Measurements from ENCODE around the gene PANK1.
"Not testable (repeated sequence)": the region's sequence is repeated elsewhere in the genome, so short reads cannot be mapped to it uniquely, and the experiment has no call there.

The PANK1 gene

GRCh38 chr10:89554433-89554832 is 90.6 kb downstream of the PANK1 start:
- Histone ChIP-seq H3K4me3 (ENCODE audit: extremely low read depth, insufficient read depth, low read length, poor library complexity, severe bottlenecking) (no peak overlapping the region), H3K9me3 (ENCODE audit: control insufficient read depth, low read length) (no peaks in the 10 kb centered on the region), H3K27ac (ENCODE audit: low read depth, low read length, severe bottlenecking) (no peak overlapping the region), H3K4me1 (ENCODE audit: control insufficient read depth, insufficient read depth, low read length, poor library complexity, severe bottlenecking) (no peaks in the 10 kb centered on the region), H3K36me3 (ENCODE audit: control insufficient read depth, insufficient read depth, low read length) (no peaks in the 10 kb centered on the region)
- 83 to 100% methylated on average over 1 of the region's 1 CpG for WGBS, 2 experiments (ENCODE audit: insufficient coverage in 2 of 2)

DNA sequence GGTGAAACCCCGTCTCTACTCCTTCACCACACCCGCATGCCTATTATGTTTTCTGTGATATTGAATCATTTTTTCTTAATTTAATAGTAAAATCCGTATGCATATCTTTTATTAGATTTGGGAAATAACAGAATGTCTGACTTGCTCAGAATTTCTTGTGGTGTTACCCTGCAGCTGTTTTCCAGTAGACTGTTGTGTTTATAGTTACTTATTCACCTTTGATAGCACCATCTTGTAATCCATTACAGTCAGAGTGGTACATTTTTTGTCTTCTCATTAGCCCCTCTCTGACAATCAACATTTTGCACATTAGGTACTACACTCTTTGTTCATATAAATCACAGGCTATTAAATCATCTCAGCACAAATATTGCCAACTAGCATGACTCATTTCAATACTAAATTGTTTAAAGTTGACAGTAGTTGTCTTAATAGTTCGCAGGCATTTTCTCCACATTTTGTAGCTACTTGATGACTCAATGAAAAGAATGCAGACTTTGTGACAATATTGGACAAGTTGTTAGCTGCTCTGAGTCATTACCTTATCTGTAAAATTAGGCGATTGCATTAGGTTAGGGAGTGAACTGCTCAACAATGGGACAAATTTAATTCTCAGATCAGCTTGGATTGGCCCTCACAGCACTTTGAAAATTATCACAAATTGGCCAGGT is 91.8 kb downstream of the PANK1 start:
- H3K9me3 ChIP-seq (ENCODE audit: control insufficient read depth, low read length) = no peaks in the 10 kb centered on the region
- H3K4me1 ChIP-seq (ENCODE audit: control insufficient read depth, insufficient read depth, low read length, poor library complexity, severe bottlenecking) = no peaks in the 10 kb centered on the region
- WGBS, 2 experiments (ENCODE audit: insufficient coverage in 2 of 2) = 96 to 100% methylated on average over 1 to 2 of the region's 5 CpGs
- no peaks in the 10 kb centered on the region for H3K36me3 ChIP-seq (ENCODE audit: control insufficient read depth, insufficient read depth, low read length)
- H3K4me3 ChIP-seq (ENCODE audit: extremely low read depth, insufficient read depth, low read length, poor library complexity, severe bottlenecking) = no peak overlapping the region
- no peak overlapping the region for H3K27ac ChIP-seq (ENCODE audit: low read depth, low read length, severe bottlenecking)

GRCh38 chr10:89552213-89552612 is 92.8 kb downstream of the PANK1 start:
- WGBS, 2 experiments (ENCODE audit: insufficient coverage in 2 of 2) = no CpG with 5 or more reads among the region's 4 CpGs
- H3K9me3 ChIP-seq (ENCODE audit: control insufficient read depth, low read length) = no peaks in the 10 kb centered on the region
- H3K36me3 ChIP-seq (ENCODE audit: control insufficient read depth, insufficient read depth, low read length) = no peaks in the 10 kb centered on the region
- H3K4me1 ChIP-seq (ENCODE audit: control insufficient read depth, insufficient read depth, low read length, poor library complexity, severe bottlenecking) = no peaks in the 10 kb centered on the region
- no peak overlapping the region for H3K4me3 ChIP-seq (ENCODE audit: extremely low read depth, insufficient read depth, low read length, poor library complexity, severe bottlenecking)
- H3K27ac ChIP-seq (ENCODE audit: low read depth, low read length, severe bottlenecking) = no peak overlapping the region

DNA sequence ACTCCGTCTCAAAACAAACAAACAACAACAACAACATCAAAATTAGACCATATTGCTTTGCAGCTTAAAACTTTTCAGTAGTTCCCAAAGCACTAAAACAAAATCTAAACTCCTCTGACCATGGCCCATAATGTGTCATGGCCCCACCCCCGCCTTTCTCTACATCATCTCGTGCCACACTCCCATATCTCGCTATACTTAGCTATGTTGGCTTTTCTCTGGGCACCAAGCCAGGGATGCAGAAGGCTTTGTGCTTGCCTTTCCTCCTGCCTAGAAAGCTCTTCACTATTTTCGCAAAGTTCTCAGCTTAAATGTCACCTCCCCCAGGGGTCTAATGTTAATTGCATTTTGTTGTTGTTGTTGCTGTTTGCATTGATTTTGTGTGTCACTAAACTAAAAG is 94.5 kb downstream of the PANK1 start:
- H3K4me3 ChIP-seq (ENCODE audit: extremely low read depth, insufficient read depth, low read length, poor library complexity, severe bottlenecking) = no peak overlapping the region
- WGBS, 2 experiments (ENCODE audit: insufficient coverage in 2 of 2) = 92 to 98% methylated on average over 4 of the region's 5 CpGs

DNA sequence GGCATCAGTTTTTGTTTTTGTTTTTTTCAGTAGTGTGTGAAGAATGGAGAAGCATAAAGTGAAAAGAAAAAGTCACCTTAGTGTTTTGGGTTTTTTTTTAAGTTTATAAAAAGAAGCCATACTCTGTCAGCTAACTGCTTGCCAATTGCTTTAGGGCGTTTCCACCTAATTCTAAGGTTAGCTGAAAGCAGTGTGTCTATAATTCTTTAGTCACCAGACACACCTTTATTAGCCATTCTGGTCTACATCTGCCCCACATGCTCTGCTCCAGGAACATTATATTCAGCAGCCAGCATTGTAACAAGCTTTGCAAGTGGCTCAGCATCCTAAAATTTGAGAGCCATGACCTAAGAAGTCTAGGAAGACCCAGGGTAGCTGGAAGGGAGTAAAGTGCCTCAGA is 95.5 kb downstream of the PANK1 start:
- H3K9me3 ChIP-seq (ENCODE audit: control insufficient read depth, low read length) = no peaks in the 10 kb centered on the region
- no peak overlapping the region for H3K4me3 ChIP-seq (ENCODE audit: extremely low read depth, insufficient read depth, low read length, poor library complexity, severe bottlenecking)
- no peaks in the 10 kb centered on the region for H3K36me3 ChIP-seq (ENCODE audit: control insufficient read depth, insufficient read depth, low read length)
- no peaks in the 10 kb centered on the region for H3K4me1 ChIP-seq (ENCODE audit: control insufficient read depth, insufficient read depth, low read length, poor library complexity, severe bottlenecking)
- WGBS, 2 experiments (ENCODE audit: insufficient coverage in 2 of 2) = no CpG with 5 or more reads among the region's 1 CpG
- no peak overlapping the region for H3K27ac ChIP-seq (ENCODE audit: low read depth, low read length, severe bottlenecking)

More for the DNA sequence above, 94.5 kb downstream of the PANK1 start:
- Histone ChIP-seq H3K4me1 (ENCODE audit: control insufficient read depth, insufficient read depth, low read length, poor library complexity, severe bottlenecking) (no peaks in the 10 kb centered on the region), H3K9me3 (ENCODE audit: control insufficient read depth, low read length) (no peaks in the 10 kb centered on the region), H3K36me3 (ENCODE audit: control insufficient read depth, insufficient read depth, low read length) (no peaks in the 10 kb centered on the region), H3K27ac (ENCODE audit: low read depth, low read length, severe bottlenecking) (no peak overlapping the region)

GRCh38 chr10:89548673-89549072 is 96.4 kb downstream of the PANK1 start:
- Histone ChIP-seq H3K27ac (ENCODE audit: low read depth, low read length, severe bottlenecking) (no peak overlapping the region), H3K4me1 (ENCODE audit: control insufficient read depth, insufficient read depth, low read length, poor library complexity, severe bottlenecking) (no peaks in the 10 kb centered on the region), H3K4me3 (ENCODE audit: extremely low read depth, insufficient read depth, low read length, poor library complexity, severe bottlenecking) (no peak overlapping the region), H3K9me3 (ENCODE audit: control insufficient read depth, low read length) (no peaks in the 10 kb centered on the region), H3K36me3 (ENCODE audit: control insufficient read depth, insufficient read depth, low read length) (no peaks in the 10 kb centered on the region)
- 89 to 92% methylated on average over 6 of the region's 6 CpGs for WGBS, 2 experiments (ENCODE audit: insufficient coverage in 2 of 2)

GRCh38 chr10:89547853-89548513 is 97.1 kb downstream of the PANK1 start:
- Histone ChIP-seq H3K36me3 (ENCODE audit: control insufficient read depth, insufficient read depth, low read length) (no peaks in the 10 kb centered on the region), H3K9me3 (ENCODE audit: control insufficient read depth, low read length) (no peaks in the 10 kb centered on the region)
- WGBS, 2 experiments (ENCODE audit: insufficient coverage in 2 of 2) = 60 to 80% methylated on average over 2 of the region's 2 CpGs

GRCh38 chr10:89546651-89547050 is 98.4 kb downstream of the PANK1 start:
- not testable (repeated sequence) for H3K36me3 ChIP-seq (ENCODE audit: control insufficient read depth, insufficient read depth, low read length); H3K4me1 ChIP-seq (ENCODE audit: control insufficient read depth, insufficient read depth, low read length, poor library complexity, severe bottlenecking); H3K4me3 ChIP-seq (ENCODE audit: extremely low read depth, insufficient read depth, low read length, poor library complexity, severe bottlenecking); H3K9me3 ChIP-seq (ENCODE audit: control insufficient read depth, low read length); H3K27ac ChIP-seq (ENCODE audit: low read depth, low read length, severe bottlenecking)
- no CpG with 5 or more reads among the region's 1 CpG for WGBS, 2 experiments (ENCODE audit: insufficient coverage in 2 of 2)

More at GRCh38 chr10:89547853-89548513, 97.1 kb downstream of the PANK1 start:
- Histone ChIP-seq H3K4me3 (ENCODE audit: extremely low read depth, insufficient read depth, low read length, poor library complexity, severe bottlenecking) (no peak overlapping the region), H3K4me1 (ENCODE audit: control insufficient read depth, insufficient read depth, low read length, poor library complexity, severe bottlenecking) (no peaks in the 10 kb centered on the region), H3K27ac (ENCODE audit: low read depth, low read length, severe bottlenecking) (no peak overlapping the region)

- H3K4me1 ChIP-seq (ENCODE audit: control insufficient read depth, insufficient read depth, low read length, poor library complexity, severe bottlenecking) = no peaks in the 10 kb centered on the region
- 79% methylated on average over 2 of the region's 3 CpGs; no CpG with 5 or more reads in 1 of the 2 experiments for WGBS, 2 experiments (ENCODE audit: insufficient coverage in 2 of 2)
- no peaks in the 10 kb centered on the region for H3K36me3 ChIP-seq (ENCODE audit: control insufficient read depth, insufficient read depth, low read length)
- no peak overlapping the region for H3K27ac ChIP-seq (ENCODE audit: low read depth, low read length, severe bottlenecking)
- no peak overlapping the region for H3K4me3 ChIP-seq (ENCODE audit: extremely low read depth, insufficient read depth, low read length, poor library complexity, severe bottlenecking)
- H3K9me3 ChIP-seq (ENCODE audit: control insufficient read depth, low read length) = no peaks in the 10 kb centered on the region
Measured at GRCh38 chr10:89543841-89544240, 101.2 kb downstream of the PANK1 start.

DNA sequence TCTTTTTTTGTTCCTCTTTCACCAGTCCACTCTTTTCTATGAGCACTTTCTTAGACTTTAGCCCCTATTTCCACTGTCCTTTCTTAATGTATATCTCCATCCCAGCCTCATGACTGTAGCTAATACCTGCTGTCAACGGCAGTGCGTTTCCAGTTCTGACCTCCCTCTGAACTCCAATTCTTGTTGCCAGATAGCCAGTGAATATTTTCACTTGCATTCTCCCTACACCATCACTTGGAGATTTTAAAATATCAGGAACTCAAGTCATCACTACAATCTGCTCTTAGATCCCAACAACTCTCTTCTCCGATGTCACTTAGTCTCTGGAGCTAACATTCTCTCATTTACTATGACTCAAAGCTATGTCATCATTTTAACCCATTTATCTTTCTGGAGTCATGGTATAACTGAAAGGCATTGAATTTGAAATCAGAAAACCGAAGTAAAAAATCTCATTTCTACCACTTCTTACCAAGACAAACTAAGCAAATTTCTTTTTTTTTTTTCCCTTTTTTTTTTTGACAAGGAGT is 104.6 kb downstream of the PANK1 start:
- WGBS, 2 experiments (ENCODE audit: insufficient coverage in 2 of 2) = 90 to 100% methylated on average over 4 of the region's 4 CpGs
- Histone ChIP-seq H3K36me3 (ENCODE audit: control insufficient read depth, insufficient read depth, low read length) (no peaks in the 10 kb centered on the region), H3K27ac (ENCODE audit: low read depth, low read length, severe bottlenecking) (no peak overlapping the region), H3K4me3 (ENCODE audit: extremely low read depth, insufficient read depth, low read length, poor library complexity, severe bottlenecking) (no peak overlapping the region), H3K9me3 (ENCODE audit: control insufficient read depth, low read length) (no peaks in the 10 kb centered on the region), H3K4me1 (ENCODE audit: control insufficient read depth, insufficient read depth, low read length, poor library complexity, severe bottlenecking) (no peaks in the 10 kb centered on the region)

- Histone ChIP-seq H3K4me3 (ENCODE audit: extremely low read depth, insufficient read depth, low read length, poor library complexity, severe bottlenecking) (no peak overlapping the region), H3K36me3 (ENCODE audit: control insufficient read depth, insufficient read depth, low read length) (no peaks in the 10 kb centered on the region)
- 100% methylated on average over 1 of the region's 1 CpG; no CpG with 5 or more reads in 1 of the 2 experiments for WGBS, 2 experiments (ENCODE audit: insufficient coverage in 2 of 2)
Measured at GRCh38 chr10:89537364-89537763, 107.7 kb downstream of the PANK1 start.

More at GRCh38 chr10:89537364-89537763, 107.7 kb downstream of the PANK1 start:
- no peak overlapping the region for H3K27ac ChIP-seq (ENCODE audit: low read depth, low read length, severe bottlenecking)
- H3K4me1 ChIP-seq (ENCODE audit: control insufficient read depth, insufficient read depth, low read length, poor library complexity, severe bottlenecking) = no peaks in the 10 kb centered on the region
- no peaks in the 10 kb centered on the region for H3K9me3 ChIP-seq (ENCODE audit: control insufficient read depth, low read length)
